NOMO-1 treated with DMSO at 0.1 percent for 48 hours (cell line): Measurements from ENCODE around the gene ARAP2.

Experiments
- DNase-seq: peaks from one replicate; lab custom pipeline; 2025; ENCODE audit not compliant: unreplicated experiment; lab: John Stamatoyannopoulos, UW

ARAP2 gene

DNA sequence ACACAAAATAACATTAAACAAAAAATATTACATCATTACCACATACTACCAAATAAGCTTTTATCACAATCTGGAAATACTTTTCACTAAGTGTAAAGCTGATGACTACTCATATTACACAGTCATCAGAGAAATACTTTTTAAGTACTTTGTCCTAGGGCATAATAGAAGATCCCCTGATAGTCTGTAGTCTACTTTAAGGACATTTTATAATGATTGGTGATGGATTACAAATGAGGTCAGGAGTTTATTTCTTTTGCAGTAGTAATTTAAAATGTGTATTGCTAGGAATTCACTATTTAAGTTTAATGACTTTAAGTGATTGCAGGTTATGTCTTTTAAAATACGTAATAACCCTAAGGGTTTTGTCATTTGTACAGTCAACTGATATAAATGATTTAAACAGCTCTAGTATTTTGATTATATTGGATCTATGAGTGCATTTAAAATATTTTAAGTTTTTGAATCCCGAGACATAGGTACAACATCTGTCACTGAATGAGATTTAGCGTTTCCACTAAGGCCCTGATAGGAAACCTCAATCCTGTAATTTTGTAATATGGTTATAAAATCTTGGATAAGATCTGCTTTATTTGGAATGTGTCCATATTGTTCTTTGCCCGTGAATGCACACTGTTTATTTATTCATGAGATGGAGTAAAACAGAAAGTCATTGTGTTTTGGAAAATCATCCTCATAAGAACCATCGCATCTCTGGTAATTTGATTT lies 189.5 kb downstream of the ARAP2 start:
- DNase-seq, result no peak

DNA sequence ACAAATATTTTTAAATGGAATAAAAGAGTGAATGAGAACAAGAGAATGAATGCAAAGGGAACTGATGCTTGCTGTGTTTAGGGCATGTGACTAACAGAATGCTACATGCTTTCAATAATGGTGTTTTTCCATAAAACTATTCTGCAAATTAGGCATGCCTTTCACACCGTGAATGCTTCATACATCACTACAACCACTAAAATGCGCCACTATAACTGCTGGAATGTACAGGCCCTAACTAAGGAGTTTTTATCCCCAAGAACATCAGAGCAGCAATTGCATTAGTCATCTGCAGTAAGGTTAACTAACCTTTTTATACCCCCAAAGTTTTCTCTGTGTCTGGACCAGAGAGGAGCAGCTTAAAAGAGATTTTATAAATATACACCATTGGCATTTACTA lies 190.4 kb downstream of the ARAP2 start:
- DNase-seq, result no peak

DNA sequence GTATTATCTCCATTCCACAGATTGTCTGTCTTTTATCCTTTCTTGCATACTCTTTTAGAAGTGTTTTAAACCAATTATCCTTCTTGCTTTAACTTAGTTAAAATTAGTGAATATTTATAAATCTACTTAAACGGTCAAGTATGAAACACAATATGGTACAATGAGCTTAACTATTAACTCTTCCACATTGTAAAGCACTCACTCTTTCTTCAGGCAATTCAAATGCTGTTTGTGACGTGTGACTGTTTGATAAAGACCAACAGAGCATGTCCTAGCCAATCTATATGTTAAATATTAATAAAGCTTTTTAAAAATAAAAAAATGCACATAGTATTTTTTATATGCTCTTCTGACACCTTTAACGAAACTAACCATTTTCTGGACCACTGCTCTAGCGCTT lies 192.7 kb downstream of the ARAP2 start:
- DNase-seq, result no peak

DNA sequence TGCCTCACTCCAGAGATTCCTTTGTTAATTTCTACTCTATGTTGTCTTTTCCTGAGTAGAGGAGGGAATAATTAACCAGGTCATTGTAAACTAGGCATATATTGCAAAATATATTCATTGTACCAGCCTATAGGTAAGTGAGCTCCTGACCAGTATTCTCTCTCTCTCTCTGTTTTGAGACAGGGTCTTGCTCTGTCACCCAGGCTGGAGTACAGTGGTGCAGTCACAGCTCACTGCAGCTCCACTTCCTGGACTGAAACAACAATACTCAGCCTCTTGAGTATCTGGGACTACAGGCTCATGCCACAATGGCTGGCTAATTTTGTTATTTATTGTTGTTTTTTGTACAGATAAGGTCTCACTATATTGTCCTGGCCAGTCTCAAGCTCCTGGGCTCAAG lies 198.3 kb downstream of the ARAP2 start:
- no peak for DNase-seq

DNA sequence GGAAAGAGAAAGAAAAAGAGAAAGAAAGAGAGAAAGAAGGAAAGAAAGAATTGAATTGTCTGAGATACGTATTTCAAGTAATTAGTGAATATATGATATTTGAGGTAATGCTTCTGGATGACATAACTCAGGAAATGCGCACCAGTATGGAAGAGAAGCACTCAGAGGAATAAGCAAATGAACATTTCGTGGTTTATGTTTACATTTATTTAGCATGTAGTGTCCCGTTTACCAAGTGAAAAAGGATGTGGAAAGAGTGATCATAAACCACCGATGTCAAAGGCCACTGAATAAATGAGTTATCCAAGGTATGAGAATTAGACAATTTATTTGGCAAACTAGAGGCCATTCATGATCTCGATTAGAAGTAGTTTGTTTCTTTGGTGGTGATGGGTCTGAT lies 200.4 kb downstream of the ARAP2 start:
- no peak for DNase-seq

DNA sequence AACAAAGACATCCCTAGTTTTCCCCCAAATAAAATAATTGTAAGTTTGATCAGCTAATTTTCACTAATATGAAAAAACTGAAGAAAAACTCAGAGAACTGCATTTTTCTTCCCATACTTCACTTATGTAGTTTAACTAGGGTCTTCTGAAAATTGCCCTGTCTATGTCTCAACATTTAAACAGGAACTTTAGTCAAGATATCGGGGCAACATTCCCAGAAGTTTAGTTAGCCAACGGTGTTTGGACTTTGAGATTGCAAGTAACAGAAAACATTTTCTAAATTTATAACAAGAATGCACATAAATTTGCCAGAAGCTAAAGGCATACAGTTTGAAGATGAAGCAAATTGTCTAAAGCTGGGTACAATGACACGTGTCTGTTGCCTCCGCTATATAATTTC lies 201.1 kb downstream of the ARAP2 start:
- DNase-seq, result no peak

DNA sequence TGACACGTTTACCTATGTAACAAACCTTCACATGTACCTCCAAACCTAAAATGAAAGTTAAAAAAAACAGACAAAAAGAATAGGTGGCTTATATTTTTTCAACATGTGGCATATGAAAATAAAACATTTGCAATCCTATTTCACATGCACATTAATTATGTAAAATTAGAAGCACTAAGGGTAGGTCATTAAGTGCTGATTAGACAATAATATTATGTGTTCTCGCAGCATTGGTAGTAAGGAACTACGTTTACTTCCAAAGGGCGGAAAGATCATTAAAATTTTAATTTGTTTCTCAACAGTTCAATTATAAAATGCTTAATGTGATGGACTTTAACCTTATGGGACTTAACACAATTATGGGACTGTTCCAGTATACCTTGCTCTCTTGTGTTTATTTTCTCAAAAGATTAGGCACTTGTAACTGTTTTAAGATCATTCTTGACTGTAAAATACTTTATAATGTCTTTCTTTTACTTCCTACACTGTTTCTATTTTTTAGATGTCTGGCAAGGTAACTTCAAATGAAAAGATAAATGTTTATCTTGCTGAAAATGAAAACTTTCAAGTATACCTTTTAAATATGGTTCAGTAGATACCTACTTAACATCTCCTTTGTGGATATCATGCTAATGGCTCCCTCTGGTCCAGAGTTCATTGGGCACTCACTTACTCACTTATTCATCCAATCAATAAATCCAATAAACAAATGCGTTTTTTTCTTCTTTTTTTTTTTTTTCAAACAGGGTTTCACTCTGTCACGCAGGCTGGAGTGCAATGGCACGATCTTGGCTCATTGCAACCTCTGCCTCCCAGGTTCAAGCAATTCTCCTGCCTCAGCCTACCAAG lies 202.0 kb downstream of the ARAP2 start:
- DNase-seq, result no peak

DNA sequence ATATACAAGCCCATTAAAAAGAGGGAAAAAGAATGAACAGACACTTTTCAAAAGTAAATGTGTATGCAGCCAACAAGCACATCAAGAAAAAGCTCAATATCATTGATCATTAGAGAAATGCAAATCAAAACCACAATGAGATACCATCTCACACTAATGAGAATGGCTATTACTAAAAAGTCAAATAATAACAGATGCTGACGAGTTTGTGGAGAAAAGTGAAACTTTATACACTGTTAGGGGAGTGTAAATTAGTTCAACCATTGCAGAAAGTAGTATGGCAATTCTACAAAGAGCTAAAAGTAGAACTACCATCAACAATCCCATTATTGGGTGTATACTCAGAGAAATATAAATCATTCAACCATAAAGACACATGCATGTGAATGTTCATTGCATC lies 203.0 kb downstream of the ARAP2 start:
- no peak for DNase-seq

DNA sequence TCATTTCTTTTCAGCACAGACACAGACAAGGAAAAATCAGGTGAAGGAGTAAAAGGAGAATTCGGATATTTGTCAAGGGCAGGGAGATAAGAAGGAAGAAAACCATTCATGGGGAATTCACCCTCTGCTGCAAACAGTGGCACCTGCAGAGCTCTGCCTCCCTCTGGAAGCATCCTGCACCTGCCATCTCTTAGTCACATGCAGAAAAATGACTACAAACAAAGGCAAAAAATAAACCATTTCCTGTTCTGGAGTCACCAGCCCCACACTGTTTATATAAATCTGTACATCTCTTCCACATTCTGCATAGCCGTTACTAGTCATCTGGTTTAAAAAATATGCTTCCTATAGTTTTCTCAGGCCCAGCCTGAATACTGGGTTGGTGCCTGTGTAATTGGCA lies 205.3 kb downstream of the ARAP2 start:
- no peak for DNase-seq

DNA sequence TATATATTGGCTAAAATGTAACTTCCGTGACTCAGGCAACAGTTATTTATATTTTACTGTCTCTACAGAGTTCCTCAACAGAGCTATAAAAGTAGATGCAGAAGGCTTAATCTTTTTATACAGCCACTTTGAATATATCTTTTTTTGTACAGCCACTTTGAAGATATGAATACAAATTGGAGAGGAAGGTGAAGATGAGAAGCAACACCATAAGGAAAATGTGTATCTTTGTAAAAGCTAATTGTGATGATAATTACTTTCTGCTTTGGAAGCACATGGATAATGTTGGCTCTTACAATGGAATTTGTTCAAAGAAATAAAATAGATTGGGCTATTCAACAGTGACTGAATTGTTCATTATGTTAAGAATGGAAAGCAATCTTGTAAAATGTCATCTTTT lies 205.8 kb downstream of the ARAP2 start:
- no peak for DNase-seq

DNA sequence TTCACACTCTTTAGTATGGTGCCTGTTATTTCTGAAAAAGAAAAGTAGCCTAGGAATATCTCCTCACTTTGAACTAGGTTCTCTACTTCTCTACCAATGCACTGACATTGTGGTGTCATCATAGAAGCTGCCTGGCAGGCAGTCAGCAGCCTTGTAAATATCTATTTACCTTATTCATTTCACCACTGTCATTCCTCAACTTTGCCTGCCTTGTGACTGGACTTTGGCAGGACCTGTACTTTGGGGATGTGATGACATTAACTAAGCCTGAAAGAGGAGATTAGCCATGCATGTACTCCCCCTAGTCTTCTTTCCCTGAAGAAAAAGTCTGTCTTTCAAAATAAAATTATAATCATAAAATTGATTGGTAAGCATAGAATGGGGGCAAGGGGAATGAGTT lies 207.2 kb downstream of the ARAP2 start:
- no peak for DNase-seq

DNA sequence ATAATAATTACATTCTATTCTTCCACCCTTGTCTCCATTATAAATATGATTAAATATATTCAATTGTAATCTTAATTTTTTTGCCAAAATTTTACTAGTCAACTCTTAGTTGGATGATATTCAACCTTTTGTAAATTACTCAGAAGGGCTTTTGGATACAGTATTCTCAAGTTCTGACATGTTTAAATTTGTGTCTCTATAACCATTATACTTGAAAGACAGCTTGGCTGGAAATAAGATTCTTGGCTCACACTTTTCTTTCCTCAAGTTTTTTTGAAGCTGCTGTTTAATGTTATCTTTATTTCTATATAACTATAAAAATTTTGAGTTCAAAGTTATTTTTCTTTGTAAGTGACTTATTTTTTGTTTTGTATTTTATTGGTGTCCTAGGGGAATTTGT lies 214.4 kb downstream of the ARAP2 start:
- no peak for DNase-seq

DNA sequence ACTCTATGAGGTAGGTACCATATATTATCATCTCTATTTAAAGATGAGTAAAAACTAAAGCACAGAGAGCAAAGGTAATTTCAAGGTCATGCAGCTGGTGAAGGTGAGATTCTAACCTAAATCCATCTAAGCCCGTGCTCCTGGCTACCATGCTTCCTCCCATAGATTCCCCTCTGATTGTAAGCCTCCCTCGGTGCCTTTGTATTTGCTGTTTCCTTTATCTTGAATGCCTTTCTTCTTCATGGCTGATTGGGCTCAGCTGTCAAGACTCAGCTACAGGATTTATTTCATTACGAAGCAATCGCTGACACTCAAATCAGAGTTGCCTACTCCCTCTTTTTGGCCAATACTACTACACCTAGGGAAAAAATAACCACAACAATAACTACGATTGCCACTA lies 217.1 kb downstream of the ARAP2 start:
- DNase-seq, result no peak

DNA sequence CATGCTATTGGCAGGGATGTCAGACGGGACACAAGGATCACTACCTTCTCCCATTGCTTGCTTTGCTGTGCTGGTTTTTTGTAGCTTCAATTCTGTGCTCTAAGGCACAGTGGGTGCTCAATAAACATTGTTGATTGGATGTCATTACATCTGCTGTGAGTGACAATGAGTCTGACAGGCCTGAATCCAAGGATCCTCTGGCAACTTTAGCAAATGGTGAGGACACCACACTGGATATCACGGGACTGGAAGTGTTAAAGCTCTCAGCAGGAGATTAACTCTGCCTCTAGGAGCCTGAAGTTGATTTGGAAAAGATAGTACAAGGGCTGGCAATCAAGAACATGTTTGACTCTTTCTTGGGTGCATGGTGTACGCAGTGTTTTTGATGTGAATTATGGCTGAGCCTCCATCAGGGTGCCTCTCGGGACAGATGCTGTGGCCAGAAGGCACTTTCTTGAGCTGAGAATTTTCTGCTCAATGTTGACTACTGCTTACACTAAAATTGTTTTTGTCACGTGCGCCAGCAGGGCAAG lies 217.9 kb downstream of the ARAP2 start:
- DNase-seq, result peak; percentile 22

DNA sequence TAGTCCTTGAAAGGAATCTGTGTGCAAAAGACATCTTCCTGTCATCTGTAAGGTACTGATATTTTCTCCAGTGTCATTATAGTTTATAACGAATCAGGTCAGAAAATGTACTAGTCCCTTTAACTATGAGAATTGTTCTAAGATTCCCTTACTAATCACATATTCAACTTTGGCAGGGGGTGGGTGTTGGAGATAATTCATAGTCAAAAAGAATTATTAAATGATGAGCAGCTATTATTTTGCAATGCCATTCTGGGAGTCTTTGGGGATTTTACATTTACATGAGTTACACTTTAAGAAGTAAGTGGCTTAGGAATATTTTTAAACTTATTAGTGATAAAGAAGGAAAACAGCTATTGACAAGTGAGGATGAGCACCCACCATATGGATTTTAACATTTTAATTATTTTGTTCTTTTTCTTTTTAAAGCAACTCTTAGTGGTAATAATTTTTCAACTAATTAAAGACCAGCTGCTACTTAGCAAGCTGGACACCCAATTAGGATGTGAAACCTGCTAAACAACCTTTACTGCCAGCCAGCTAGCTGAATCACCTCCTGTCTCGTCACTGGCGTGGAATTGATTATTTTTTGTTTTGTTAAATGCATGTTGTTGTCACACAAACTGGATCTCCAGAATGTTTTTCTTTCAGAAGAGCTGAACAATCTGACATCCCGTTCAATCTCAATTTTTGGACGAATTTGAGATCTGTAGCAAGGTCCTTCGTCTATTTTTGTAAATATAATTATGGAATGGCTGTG lies 219.2 kb downstream of the ARAP2 start:
- no peak for DNase-seq

DNA sequence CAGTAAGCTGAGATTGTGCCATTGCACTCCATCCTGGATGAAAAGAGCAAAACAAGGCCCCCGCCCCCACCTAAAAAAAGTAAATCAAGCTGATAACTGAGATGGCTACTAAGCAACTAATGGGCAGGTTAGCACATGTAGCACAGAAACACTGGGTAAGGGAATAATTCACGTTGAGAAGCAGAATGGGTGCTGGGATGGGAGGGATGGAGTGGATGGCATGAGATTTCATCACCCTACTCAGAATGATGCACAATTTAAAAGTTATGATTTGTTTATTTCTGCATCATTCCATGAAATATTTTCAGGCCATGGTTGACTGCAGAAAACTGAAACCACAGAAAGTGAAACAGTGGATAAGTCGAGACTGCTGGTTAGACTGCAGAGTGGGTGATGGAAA lies 224.0 kb downstream of the ARAP2 start:
- no peak for DNase-seq
